Testis (tissue), 3 donors: Measurements from ENCODE around the gene NRL. TPM values are rescaled to one million over a fixed set of nuclear protein-coding genes. Genes with fewer than 3 reads are reported as not detected.

Experiments used
- DNase-seq: peaks from one replicate; pipeline ENCODE4 v3.0.0-alpha.2; 2019
- H3K27ac ChIP-seq, 2 donors: fragments of 200-600 bp; sonication (generic); one replicate each; pipeline ENCODE4 v1.5.1; 2019
- H3K27me3 ChIP-seq: fragments of 200-600 bp; sonication (generic); one replicate; pipeline ENCODE4 v1.5.1; 2019
- H3K36me3 ChIP-seq: fragments of 200-600 bp; sonication (generic); one replicate; pipeline ENCODE4 v1.5.1; 2017; ENCODE audit warnings: low read depth; ENCODE audit errors: missing control alignments
- H3K4me1 ChIP-seq: fragments of 200-600 bp; sonication (generic); one replicate; pipeline ENCODE4 v1.5.1; 2019
- H3K4me3 ChIP-seq, 2 donors: fragments of 200-600 bp; sonication (generic); one replicate each; pipeline ENCODE4 v1.5.1; 2017 to 2019
- H3K9me3 ChIP-seq: fragments of 200-600 bp; sonication (generic); one replicate; pipeline ENCODE4 v1.5.1; 2017
- POLR2A ChIP-seq: fragments of 450-650 bp; IDR thresholded peaks from one replicate; pipeline ENCODE4 v1.6.1; 2017; ENCODE audit warnings: antibody characterized with exemption, mild to moderate bottlenecking, moderate library complexity
- WGBS, 2 donors: methylation state at CpG; one replicate each; pipeline ENCODE4 v1.1.5; 2018; 5-methylcytosine and 5-hydroxymethylcytosine counted together
- intact Hi-C: fragments of 100-400 bp; cut with DNase I; formaldehyde crosslinking; loops from one replicate; pipeline ENCODE4 v1.15.1; 2023; ENCODE audit warnings: low total_unique reads
- polyA plus RNA-seq: library from polyadenylated mRNA; stranded (reverse); fragments of 350-450 nt; fragmentation: Illumina TruSeq; extraction: RNeasy Lipid Tissue Mini Kit (QIAGEN cat#74804); gene quantifications from one replicate; pipeline ENCODE4 v1.2.3, GENCODE V29; 2014; ENCODE audit warnings: low read depth, low replicate concordance; ENCODE audit not compliant: insufficient read depth
- total RNA-seq, 2 donors: library from RNA; depleted of rRNA; stranded (reverse); fragments of >200 nt; gene quantifications; one replicate each; pipeline ENCODE4 v1.2.3, GENCODE V29; 2016
- TF ChIP-seq, protein P1 (sequence below), 3 experiments: fragments of 450-650 bp in 2 of 3; fragments of 200-600 bp in 1 of 3; sonication (generic) in 1 of 3; IDR thresholded peaks; one replicate each; pipeline ENCODE4 v1.5.1; 2016 to 2019; ENCODE audit warnings: antibody characterized with exemption in 3 of 3, mild to moderate bottlenecking in 2 of 3, moderate library complexity in 1 of 3

NRL gene
- total and polyA plus RNA-seq, 3 donors from 2014 or later: 6.6 to 8.3 (median 8.2) TPM

DNA sequence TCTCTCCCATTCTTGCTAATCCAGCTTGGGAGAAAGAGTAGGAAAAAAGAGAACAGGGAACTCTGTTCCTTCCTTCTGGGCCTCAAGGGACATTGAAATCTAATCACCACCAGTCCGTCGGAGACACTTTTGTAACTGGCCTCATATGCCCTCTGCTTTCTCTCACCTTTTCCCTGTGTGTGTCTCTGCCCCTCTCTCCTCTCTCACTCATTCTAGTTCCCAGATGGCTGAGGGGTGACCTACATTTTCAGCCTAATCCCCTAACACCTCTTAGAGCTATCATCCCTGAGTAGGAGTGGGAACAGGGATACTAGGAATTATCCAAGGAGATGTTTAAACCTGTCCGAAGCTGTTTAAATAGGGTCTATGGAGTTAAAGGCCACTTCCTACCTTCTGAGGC is 29.5 kb downstream of the NRL start:
- Histone ChIP-seq H3K4me3 (no peak overlapping the region), H3K4me1 (peaks cover 4% of the 10 kb centered on the region), H3K9me3 (no peaks in the 10 kb centered on the region), H3K36me3 (no peaks in the 10 kb centered on the region), H3K27me3 (no peaks in the 10 kb centered on the region), H3K27ac (no peak overlapping the region)
- no peak for DNase-seq
- intact Hi-C loops: no loop called here
- no peak for TF ChIP-seq POLR2A
- TF ChIP-seq, protein P1, sequence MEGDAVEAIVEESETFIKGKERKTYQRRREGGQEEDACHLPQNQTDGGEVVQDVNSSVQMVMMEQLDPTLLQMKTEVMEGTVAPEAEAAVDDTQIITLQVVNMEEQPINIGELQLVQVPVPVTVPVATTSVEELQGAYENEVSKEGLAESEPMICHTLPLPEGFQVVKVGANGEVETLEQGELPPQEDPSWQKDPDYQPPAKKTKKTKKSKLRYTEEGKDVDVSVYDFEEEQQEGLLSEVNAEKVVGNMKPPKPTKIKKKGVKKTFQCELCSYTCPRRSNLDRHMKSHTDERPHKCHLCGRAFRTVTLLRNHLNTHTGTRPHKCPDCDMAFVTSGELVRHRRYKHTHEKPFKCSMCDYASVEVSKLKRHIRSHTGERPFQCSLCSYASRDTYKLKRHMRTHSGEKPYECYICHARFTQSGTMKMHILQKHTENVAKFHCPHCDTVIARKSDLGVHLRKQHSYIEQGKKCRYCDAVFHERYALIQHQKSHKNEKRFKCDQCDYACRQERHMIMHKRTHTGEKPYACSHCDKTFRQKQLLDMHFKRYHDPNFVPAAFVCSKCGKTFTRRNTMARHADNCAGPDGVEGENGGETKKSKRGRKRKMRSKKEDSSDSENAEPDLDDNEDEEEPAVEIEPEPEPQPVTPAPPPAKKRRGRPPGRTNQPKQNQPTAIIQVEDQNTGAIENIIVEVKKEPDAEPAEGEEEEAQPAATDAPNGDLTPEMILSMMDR (IDR thresholded peaks at IDR 0.05): no peak
- WGBS, 2 donors: 91% methylated on average over 3 of the region's 3 CpGs

DNA sequence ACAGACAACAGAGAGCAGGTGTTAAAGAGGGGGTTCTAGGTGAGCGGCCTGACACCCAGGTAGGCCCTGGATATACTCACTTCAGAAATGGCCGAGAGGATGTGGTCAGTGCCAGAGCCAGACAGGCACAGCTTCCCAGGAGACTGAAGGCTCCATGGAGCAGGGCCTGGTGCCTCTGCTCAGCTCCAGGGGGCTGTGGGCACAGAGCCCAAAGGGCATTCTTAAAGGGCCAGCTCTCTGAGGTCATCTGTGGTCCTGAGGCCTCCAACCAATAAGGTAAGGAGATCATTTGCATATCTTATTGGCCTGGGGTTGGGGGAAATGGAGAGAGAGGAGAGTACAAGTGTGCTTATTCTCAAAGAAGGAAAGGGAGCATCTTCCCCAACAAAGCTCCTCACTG is 30.3 kb downstream of the NRL start:
- intact Hi-C loops: no loop called here

DNA sequence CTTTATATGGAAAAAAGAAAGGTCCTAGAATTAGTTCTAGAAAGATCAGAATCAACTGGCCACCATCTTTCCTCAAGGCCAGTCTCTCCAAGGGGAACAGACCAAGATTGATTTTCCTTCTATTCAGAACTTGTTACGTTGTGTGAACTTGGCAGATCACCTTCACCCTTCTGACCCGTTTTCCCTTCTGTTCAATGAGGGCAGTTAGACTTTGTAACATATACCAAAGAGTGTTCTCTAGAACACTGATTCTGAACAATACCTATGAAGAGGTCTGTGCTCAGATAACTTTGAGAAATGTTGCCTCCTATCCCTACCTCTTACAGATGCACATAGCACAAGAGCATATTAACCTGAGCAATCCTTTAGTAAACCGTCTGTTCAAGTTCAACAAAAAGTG is 31.3 kb downstream of the NRL start:
- no peak overlapping the region for H3K27ac ChIP-seq
- intact Hi-C loops: no loop called here
- WGBS, 2 donors: 68 to 77% methylated on average over 3 of the region's 3 CpGs
- TF ChIP-seq, protein P1 (IDR thresholded peaks at IDR 0.05): no peak
- TF ChIP-seq POLR2A: no peak
- no peak for DNase-seq
- peaks cover 4% of the 10 kb centered on the region for H3K4me1 ChIP-seq
- H3K27me3 ChIP-seq: no peaks in the 10 kb centered on the region
- H3K4me3 ChIP-seq: no peak overlapping the region
- no peaks in the 10 kb centered on the region for H3K36me3 ChIP-seq
- H3K9me3 ChIP-seq: no peaks in the 10 kb centered on the region

More for the DNA sequence above, 30.3 kb downstream of the NRL start:
- Histone ChIP-seq H3K9me3 (no peaks in the 10 kb centered on the region), H3K27ac (no peak overlapping the region), H3K4me1 (peaks cover 4% of the 10 kb centered on the region), H3K4me3 (no peak overlapping the region), H3K27me3 (no peaks in the 10 kb centered on the region), H3K36me3 (no peaks in the 10 kb centered on the region)
- no peak for DNase-seq
- 92 to 95% methylated on average over 2 of the region's 2 CpGs for WGBS, 2 donors
- no peak for TF ChIP-seq POLR2A
- TF ChIP-seq, protein P1 (IDR thresholded peaks at IDR 0.05): no peak

DNA sequence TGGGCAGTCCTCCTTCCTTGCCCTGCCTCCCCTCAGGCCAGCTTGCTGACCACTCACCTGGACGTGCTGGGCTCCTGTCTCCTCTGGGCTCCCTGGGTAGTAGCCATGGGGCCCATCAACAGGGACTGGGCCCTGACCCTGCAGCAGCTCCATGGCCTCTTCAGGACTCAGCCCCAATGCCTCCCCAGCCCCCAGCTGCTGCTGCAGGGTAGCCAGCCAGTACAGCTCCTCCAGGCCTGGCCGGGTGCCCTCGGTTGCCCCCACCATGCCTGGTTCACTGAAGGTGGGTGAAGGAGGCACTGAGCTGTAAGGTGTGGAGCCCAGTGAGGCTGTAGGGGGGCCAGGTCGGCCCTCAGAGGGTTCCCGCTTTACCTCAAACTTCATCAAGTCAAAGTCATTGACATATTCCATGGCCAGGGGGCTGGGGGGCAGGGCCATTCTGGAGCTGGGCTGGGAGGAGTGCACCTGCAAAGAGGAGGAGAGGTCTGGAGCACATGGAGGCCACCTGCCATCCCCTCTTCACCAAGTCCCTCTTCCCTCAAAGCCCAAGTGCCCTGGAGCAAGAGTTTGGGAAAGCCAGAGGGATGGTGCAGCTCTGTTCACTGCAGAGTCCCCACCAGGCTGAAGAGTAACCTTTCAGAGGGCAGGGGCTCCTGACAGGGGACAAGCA is 32.2 kb downstream of the NRL start:
- DNase-seq: no peak
- WGBS, 2 donors: 89 to 94% methylated on average over 4 to 5 of the region's 5 CpGs
- intact Hi-C loops: no loop called here

More for the DNA sequence above, 32.2 kb downstream of the NRL start:
- Histone ChIP-seq H3K27me3 (no peaks in the 10 kb centered on the region), H3K36me3 (no peaks in the 10 kb centered on the region), H3K27ac (no peak overlapping the region), H3K4me3 (no peak overlapping the region), H3K9me3 (no peaks in the 10 kb centered on the region), H3K4me1 (peaks cover 4% of the 10 kb centered on the region)
- no peak for TF ChIP-seq POLR2A
- TF ChIP-seq, protein P1 (IDR thresholded peaks at IDR 0.05): no peak
